Retinal pigment epithelial cell (primary cell): ENCODE results near the gene LSP1.
A peak's percentile ranks its signal among the peaks of the same experiment; 100 is the strongest.

Source experiments
- DNase-seq: peaks from one replicate; pipeline ENCODE4 v3.0.0-alpha.2; 2010; ENCODE audit warnings: low read depth
- H3K4me3 ChIP-seq: 2 replicates; pipeline ENCODE4 v1.5.1; 2011; ENCODE audit warnings: mild to moderate bottlenecking, low read length, control low read depth, moderate library complexity
- TF ChIP-seq, protein P1 (sequence below): conservative IDR thresholded peaks from 2 replicates; pipeline ENCODE4 v1.5.1; 2011; ENCODE audit warnings: low read depth, low read length, control low read depth, inconsistent platforms

Gene LSP1

GRCh38 chr11:1859004-1859403, 6.1 kb downstream of the LSP1 start:
- H3K4me3 ChIP-seq: no peak overlapping the region
- DNase-seq: no peak
- TF ChIP-seq, protein P1, sequence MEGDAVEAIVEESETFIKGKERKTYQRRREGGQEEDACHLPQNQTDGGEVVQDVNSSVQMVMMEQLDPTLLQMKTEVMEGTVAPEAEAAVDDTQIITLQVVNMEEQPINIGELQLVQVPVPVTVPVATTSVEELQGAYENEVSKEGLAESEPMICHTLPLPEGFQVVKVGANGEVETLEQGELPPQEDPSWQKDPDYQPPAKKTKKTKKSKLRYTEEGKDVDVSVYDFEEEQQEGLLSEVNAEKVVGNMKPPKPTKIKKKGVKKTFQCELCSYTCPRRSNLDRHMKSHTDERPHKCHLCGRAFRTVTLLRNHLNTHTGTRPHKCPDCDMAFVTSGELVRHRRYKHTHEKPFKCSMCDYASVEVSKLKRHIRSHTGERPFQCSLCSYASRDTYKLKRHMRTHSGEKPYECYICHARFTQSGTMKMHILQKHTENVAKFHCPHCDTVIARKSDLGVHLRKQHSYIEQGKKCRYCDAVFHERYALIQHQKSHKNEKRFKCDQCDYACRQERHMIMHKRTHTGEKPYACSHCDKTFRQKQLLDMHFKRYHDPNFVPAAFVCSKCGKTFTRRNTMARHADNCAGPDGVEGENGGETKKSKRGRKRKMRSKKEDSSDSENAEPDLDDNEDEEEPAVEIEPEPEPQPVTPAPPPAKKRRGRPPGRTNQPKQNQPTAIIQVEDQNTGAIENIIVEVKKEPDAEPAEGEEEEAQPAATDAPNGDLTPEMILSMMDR: no peak

GRCh38 chr11:1860108-1860507, 7.2 kb downstream of the LSP1 start:
- TF ChIP-seq, protein P1: no peak
- H3K4me3 ChIP-seq: no peak overlapping the region
- no peak for DNase-seq

DNA sequence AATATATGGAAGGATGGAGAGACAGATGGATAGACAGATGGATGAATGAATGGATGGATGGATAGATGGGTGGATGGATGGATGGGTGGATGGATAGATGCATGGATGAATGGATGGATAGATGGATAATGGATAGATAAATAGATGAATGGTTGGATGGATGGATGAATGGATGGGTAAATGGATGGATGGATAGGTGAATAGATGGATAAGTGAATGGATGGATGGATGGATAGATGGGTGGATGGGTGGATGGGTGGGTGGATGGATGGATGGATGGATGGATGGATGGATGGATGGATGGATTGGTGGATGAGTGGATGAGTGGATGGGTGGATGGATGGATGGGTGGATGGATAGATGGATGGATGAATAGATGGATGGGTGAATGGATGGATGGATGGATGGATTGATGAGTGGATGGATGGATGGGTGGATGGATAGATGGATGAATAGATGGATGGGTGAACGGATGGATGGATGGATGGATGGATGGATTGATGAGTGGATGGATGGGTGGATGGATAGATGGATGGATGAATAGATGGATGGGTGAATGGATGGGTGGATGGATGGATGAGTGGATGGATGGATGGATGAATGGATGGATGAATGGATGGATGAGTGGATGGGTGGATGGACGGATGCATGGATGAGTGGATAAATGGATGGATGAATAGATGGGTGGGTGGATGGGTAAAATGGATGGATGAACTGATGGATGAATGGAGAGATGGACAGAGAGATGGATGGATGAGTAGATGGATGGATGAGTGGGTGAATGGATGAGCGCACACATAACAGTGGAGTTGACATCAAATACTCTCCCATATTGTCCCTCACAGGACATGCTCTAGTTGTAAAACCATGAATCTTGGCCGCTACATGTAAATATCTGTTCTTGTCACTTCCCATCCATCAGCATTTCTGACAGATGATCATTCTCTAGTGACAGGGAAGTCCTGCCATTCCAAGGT, 8.8 kb downstream of the LSP1 start:
- TF ChIP-seq, protein P1: no peak
- no peak for DNase-seq
- H3K4me3 ChIP-seq: no peak overlapping the region

- H3K4me3 ChIP-seq: no peak overlapping the region
- no peak for DNase-seq
- TF ChIP-seq, protein P1: no peak
Measured at GRCh38 chr11:1862588-1863351, 9.9 kb downstream of the LSP1 start.

GRCh38 chr11:1863352-1864216, 10.7 kb downstream of the LSP1 start:
- TF ChIP-seq, protein P1: no peak
- H3K4me3 ChIP-seq: no peak overlapping the region
- peak; percentile 66 for DNase-seq

DNA sequence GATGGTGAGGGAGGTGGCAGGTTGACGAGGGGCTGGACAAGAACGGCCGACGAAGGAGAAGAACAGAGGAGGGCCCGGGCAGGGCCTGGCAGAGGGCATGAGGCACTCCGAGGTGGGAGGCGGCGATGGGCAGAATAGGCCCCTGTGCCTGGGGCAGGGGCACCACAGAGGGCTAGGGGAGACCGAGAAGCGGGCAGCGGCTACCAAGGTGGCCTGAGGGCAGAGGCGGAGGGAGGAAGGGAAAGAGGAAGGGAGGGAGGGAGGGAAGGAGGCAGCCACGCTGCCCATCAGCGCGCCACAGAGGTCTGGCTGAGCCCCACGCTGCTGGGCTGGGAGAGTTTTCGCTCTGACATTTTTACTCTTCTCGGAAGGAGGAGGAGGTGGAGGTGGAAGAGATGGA, 11.3 kb downstream of the LSP1 start:
- TF ChIP-seq, protein P1: no peak
- H3K4me3 ChIP-seq: no peak overlapping the region
- DNase-seq: no peak
